ENCODE results near the gene CD47.

CD47 gene

DNA sequence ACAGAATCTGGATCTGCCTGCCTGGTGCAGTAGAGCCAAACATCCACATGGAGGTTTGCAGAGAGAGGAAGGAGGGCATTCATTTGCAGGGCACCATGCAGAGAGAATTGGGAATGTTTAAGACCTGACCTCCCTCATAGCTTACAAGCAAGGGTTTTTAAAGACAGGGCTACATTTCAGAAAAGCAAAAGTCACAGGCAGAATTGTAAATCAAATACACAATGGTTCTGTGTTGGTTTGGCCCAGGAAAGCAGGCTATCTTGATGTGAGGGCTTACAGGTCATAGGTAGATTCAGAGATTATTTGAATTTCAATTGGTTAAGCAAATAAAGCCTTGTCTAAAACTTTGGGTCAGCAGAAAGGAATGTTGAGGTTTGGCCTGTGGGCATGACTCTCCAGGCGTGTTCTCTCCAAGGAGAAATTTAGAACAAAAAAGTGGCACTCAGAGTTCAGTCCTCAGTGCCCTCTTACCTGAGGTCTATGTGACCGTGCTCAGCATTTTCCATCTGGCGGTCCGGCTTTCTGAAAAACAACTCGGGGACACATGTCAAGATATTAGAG lies 91.5 kb downstream of the CD47 start:
- no peak overlapping the region for H3K4me3 ChIP-seq (ENCODE audit: low read depth, low read length)
- TF ChIP-seq, protein P1, sequence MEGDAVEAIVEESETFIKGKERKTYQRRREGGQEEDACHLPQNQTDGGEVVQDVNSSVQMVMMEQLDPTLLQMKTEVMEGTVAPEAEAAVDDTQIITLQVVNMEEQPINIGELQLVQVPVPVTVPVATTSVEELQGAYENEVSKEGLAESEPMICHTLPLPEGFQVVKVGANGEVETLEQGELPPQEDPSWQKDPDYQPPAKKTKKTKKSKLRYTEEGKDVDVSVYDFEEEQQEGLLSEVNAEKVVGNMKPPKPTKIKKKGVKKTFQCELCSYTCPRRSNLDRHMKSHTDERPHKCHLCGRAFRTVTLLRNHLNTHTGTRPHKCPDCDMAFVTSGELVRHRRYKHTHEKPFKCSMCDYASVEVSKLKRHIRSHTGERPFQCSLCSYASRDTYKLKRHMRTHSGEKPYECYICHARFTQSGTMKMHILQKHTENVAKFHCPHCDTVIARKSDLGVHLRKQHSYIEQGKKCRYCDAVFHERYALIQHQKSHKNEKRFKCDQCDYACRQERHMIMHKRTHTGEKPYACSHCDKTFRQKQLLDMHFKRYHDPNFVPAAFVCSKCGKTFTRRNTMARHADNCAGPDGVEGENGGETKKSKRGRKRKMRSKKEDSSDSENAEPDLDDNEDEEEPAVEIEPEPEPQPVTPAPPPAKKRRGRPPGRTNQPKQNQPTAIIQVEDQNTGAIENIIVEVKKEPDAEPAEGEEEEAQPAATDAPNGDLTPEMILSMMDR (IDR thresholded peaks at IDR 0.05; ENCODE audit: borderline replicate concordance, insufficient read depth, low read depth, low read length), result no peak

DNA sequence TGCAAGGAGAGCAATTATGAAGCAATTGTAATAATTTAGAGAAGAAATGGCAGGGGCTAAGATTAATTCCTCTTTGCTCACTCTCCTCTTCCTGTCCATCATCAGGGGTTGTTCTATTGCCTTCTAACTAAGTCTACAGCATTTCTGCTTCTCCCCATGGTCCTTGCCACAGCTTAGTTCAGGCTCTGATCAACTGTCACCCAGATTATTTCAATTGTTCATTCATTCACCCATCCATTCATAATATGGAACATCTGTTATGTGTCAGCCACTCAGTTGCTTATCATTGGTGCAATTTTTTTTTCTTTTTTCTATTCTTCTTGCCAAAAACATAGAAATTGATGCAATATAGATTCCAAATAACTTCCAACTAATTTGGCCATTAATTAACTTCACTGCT lies 93.2 kb downstream of the CD47 start:
- TF ChIP-seq, protein P1 (IDR thresholded peaks at IDR 0.05; ENCODE audit: borderline replicate concordance, insufficient read depth, low read depth, low read length), result no peak

DNA sequence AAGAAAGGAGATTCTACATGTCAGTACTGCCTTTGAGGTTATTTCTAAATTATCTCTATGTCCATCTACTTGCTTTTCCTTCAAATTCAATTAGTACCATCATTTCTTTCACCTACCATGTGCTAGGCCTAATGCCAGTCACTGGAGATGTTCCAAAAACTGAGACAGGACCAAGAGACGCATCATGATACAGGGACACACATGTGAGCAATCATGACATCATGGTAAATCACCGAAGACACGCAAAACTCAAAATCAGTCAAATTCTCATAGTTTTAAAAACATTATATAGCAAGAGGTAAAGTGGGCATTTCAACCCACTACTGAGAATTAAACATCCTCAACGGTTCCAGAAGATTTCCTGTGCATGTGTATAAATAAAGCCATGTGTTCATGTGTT lies 95.0 kb downstream of the CD47 start:
- no peak overlapping the region for H3K4me3 ChIP-seq (ENCODE audit: low read depth, low read length)
- TF ChIP-seq, protein P1 (IDR thresholded peaks at IDR 0.05; ENCODE audit: borderline replicate concordance, insufficient read depth, low read depth, low read length), result no peak

More for the DNA sequence above, 93.2 kb downstream of the CD47 start:
- H3K4me3 ChIP-seq (ENCODE audit: low read depth, low read length), result no peak overlapping the region

DNA sequence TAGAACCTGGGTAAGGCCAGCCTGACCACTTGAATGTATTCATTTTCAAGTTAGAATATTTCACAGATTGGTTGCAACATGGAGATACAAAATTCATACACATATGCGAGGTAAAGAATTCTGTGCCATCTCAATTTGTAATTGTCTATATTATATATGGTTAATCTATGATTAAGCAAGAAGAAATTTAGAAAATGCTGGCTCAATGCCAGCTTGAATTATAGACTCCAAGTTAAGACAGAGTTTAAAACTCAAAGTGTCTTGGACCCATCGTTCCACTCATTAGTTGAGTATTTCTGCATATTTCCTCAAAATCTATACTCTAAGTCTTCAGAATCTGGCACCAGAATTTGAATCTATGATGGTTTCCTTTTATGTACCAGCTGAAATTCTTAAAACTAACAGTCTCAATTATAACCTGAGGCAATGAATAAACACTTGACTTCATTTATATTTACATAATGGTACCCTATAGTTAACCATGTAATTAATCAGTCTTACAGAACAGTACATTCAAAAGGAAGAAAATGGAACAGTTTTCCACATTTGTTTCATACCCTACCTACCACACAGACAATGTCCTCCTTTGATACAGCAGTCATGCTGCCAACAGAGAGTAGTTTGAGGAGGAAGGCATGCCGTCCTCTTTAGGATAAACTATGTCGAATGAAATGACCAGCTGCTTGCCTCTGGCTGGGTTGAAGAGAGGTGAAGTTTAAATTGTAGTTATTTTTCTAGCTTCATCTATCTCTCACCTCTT lies 95.7 kb downstream of the CD47 start:
- no peak overlapping the region for H3K4me3 ChIP-seq (ENCODE audit: low read depth, low read length)
- TF ChIP-seq, protein P1 (IDR thresholded peaks at IDR 0.05; ENCODE audit: borderline replicate concordance, insufficient read depth, low read depth, low read length), result no peak

DNA sequence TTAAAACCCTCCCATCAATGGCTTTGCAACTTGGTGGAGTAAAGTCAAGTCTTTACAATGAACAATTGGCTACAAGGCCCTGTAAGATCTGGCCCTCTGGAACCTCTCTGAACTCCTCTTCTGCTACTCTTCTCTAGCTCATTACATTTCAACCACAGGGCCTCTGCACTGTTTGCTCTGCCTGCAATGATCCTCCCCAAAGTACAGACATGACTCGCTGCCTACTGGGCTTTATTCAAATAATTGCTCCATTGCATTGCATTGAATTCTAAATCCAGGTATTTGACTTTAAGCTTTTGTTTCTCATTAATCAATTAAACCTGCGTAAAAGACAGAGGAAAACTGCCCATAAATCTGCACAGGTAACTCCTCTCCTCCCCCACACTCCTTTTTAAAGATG lies 96.7 kb downstream of the CD47 start:
- TF ChIP-seq, protein P1 (IDR thresholded peaks at IDR 0.05; ENCODE audit: borderline replicate concordance, insufficient read depth, low read depth, low read length), result no peak
- H3K4me3 ChIP-seq (ENCODE audit: low read depth, low read length), result no peak overlapping the region

DNA sequence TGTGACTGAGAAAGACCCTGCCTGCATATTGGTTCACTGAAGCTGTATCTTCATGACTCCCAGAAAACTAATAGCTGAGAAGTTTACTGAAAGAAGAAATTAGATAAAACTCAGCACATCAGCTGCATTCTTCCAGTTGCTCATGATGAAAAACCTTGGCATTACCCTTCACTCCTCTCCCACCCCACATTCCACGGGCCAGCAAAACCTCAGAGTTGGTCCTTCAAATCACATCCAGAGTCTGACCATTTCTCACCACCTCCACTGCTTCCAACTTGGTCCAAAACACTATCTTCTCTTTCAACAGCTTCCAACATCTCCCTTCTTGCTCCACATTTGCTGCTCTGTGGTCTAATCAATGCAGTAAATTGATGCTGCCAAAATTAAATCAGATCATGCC lies 97.1 kb downstream of the CD47 start:
- no peak overlapping the region for H3K4me3 ChIP-seq (ENCODE audit: low read depth, low read length)
- TF ChIP-seq, protein P1 (IDR thresholded peaks at IDR 0.05; ENCODE audit: borderline replicate concordance, insufficient read depth, low read depth, low read length), result no peak

Data from GM12875 (cell line).